SK-N-SH treated with all-trans-retinoic acid at 6 μM for 48 hours (cell line): ENCODE measurements around the gene HMX2.

Experiments used
- ATAC-seq: fragments of 200-7000 bp; cut with Tn5 transposase; 3 replicates; pipeline ENCODE4 v1.9.1; 2020; ENCODE audit warnings: mild to moderate bottlenecking, moderate library complexity
- ARNTL ChIP-seq: fragments of 450-650 bp; formaldehyde crosslinking; IDR thresholded peaks from 2 replicates; pipeline ENCODE4 v1.5.0; 2020; ENCODE audit warnings: low read depth, mild to moderate bottlenecking, moderate library complexity, borderline replicate concordance
- BACH2 ChIP-seq: fragments of 250-450 bp; sonication (Bioruptor Pico); IDR thresholded peaks from 2 replicates; pipeline ENCODE4 v1.9.0; 2021; ENCODE audit warnings: mild to moderate bottlenecking, borderline replicate concordance
- CREB5 ChIP-seq: fragments of 250-450 bp; sonication (Bioruptor Pico); IDR thresholded peaks from 2 replicates; pipeline ENCODE4 v1.5.1; 2020; ENCODE audit warnings: low read depth, mild to moderate bottlenecking, moderate library complexity
- CSRNP3 ChIP-seq: fragments of 250-450 bp; sonication (Bioruptor Pico); IDR thresholded peaks from 2 replicates; pipeline ENCODE4 v1.5.1; 2021; ENCODE audit warnings: mild to moderate bottlenecking, moderate library complexity
- GLIS3 ChIP-seq: fragments of 250-450 bp; sonication (Bioruptor Pico); IDR thresholded peaks from 2 replicates; pipeline ENCODE4 v1.5.0; 2020; ENCODE audit warnings: mild to moderate bottlenecking, moderate library complexity
- ISL1 ChIP-seq: fragments of 250-450 bp; sonication (Bioruptor Pico); IDR thresholded peaks from 2 replicates; pipeline ENCODE4 v2.1.2; 2022; ENCODE audit warnings: mild to moderate bottlenecking, moderate library complexity
- PATZ1 ChIP-seq: fragments of 250-450 bp; sonication (Bioruptor Pico); IDR thresholded peaks from 2 replicates; pipeline ENCODE4 v1.8.0; 2020; ENCODE audit warnings: mild to moderate bottlenecking, moderate library complexity, borderline replicate concordance
- PPARA ChIP-seq: fragments of 250-450 bp; sonication (Bioruptor Pico); IDR thresholded peaks from 2 replicates; pipeline ENCODE4 v1.5.0; 2020; ENCODE audit warnings: mild to moderate bottlenecking, borderline replicate concordance
- RARB ChIP-seq: fragments of 250-450 bp; sonication (Bioruptor Pico); IDR thresholded peaks from 2 replicates; pipeline ENCODE4 v1.8.0; 2021; ENCODE audit warnings: mild to moderate bottlenecking, moderate library complexity
- TCF4 ChIP-seq: fragments of 250-450 bp; sonication (Bioruptor Pico); IDR thresholded peaks from 2 replicates; pipeline ENCODE4 v1.8.0; 2021; ENCODE audit warnings: mild to moderate bottlenecking, moderate library complexity, borderline replicate concordance
- TOX ChIP-seq: fragments of 250-450 bp; sonication (Bioruptor Pico); IDR thresholded peaks from 2 replicates; pipeline ENCODE4 v1.8.0; 2021; ENCODE audit warnings: mild to moderate bottlenecking, moderate library complexity, borderline replicate concordance
- TSHZ2 ChIP-seq: fragments of 250-450 bp; sonication (Bioruptor Pico); IDR thresholded peaks from 2 replicates; pipeline ENCODE4 v1.5.0; 2020; ENCODE audit warnings: mild to moderate bottlenecking, moderate library complexity
- ZFP3 ChIP-seq: fragments of 250-450 bp; sonication (Bioruptor Pico); IDR thresholded peaks from 2 replicates; pipeline ENCODE4 v1.5.0; 2020; ENCODE audit warnings: mild to moderate bottlenecking, moderate library complexity
- ZNF565 ChIP-seq: fragments of 450-650 bp; formaldehyde crosslinking; conservative IDR thresholded peaks from 2 replicates; pipeline ENCODE4 v1.5.0; 2020; ENCODE audit warnings: low read depth, mild to moderate bottlenecking, moderate library complexity

HMX2 gene

DNA sequence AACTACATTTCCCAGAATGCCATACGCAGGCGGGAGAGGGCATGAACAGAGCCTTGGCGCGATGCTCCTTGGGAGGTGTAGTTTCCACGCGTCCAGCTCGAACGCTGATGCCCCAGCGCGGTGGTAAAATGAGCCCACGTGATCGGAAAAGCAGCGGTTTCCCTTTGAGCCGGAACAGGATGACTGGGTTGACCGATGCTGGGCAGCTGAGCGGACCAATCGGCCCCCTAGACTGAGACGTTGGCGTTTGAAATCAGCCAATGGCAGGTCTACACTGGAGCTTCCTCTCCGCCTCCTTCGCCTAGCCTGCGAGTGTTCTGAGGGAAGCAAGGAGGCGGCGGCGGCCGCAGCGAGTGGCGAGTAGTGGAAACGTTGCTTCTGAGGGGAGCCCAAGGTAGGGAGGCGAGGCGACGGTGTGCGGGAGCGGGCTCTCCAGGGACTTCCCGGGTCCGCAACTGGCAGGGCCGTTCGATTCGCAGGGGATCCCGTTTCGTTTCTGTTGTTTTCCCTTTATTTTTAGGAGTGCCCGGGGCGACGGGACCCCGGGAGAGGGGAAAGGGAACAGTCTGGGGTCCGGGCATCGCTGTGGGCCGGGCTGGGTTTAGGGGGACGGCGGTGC is 6.3 kb downstream of the HMX2 start, which contains the start of gene BUB3:
Gene BUB3 (plus strand): TSS at position 311 of the 619 bp plus-strand sequence. CDS start 516 bp downstream, outside the sequence.
- ATAC-seq: peak; percentile 98

GRCh38 chr10:123154711-123155505 is 7.0 kb downstream of the HMX2 start:
- TF ChIP-seq ZFP3 (CRISPR knock-in tag) (no peak), GLIS3 (no peak), TCF4 (CRISPR knock-in tag) (no peak), PATZ1 (CRISPR knock-in tag) (0 out of 2 replicates have a peak, but pooled peaks have one; percentile 49)
- peak; percentile 69 for ATAC-seq

More for the DNA sequence above, 6.3 kb downstream of the HMX2 start, which contains the start of gene BUB3:
- TF ChIP-seq ARNTL (CRISPR knock-in tag): no peak
- TF ChIP-seq PPARA (CRISPR knock-in tag): no peak

- TF ChIP-seq ARNTL (CRISPR knock-in tag) (no peak), BACH2 (CRISPR knock-in tag) (no peak), GLIS3 (no peak), RARB (no peak), CSRNP3 (CRISPR knock-in tag) (no peak), PATZ1 (CRISPR knock-in tag) (no peak)
- ATAC-seq: no peak
These were observed 8.1 kb downstream of the HMX2 start for GRCh38 chr10:123156078-123156477.

DNA sequence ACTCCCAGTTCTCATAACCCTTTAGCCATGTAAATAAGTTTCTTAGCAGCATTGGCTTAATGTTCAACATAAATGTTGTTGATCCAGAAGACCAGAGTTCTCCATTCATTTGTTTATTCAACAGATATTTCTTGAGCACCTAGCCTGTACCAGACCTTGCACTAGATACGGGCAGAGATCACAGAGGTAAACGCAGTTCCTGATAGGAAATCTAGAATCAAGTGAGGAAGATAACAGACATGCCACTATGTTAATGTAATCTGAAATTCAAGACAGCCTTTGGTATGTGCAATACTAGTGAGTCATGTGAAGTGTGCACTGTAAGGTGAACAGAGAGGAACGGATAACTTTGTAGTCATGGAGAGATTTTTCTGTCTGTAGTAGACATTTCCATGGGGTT is 9.3 kb downstream of the HMX2 start:
- TF ChIP-seq CREB5 (CRISPR knock-in tag) (no peak), ZNF565 (CRISPR knock-in tag) (no peak), ARNTL (CRISPR knock-in tag) (no peak), RARB (no peak), ISL1 (CRISPR knock-in tag) (no peak)
- TF ChIP-seq, all 23 proteins: peak for 0
- ATAC-seq: peak; percentile 7; the same call in 1 of the 3 replicates

DNA sequence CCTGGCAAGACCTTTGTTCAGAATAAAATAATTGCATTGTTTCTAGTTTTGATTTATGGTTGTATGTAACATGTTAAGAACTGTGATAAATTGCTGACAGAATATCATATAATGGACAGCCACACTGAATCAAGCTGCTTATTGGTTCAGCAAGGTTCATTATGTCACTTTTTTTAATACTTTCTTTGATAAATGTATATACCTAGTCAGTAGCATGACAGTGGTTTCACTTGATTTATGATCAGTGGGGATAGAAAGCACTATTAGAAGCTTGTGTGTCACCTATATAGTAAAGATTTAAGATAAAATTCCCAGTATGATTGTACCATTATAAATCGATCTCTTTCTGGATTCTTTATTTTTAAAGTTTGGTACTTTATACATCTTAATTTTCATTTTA is 10.7 kb downstream of the HMX2 start:
- ATAC-seq: no peak
- TF ChIP-seq BACH2 (CRISPR knock-in tag): no peak
- no peak for TF ChIP-seq TOX (CRISPR knock-in tag)
- TF ChIP-seq ARNTL (CRISPR knock-in tag): no peak
- no peak for TF ChIP-seq CREB5 (CRISPR knock-in tag)
- no peak for TF ChIP-seq TSHZ2 (CRISPR knock-in tag)
